ENCODE results near the gene UQCR11.
"Not testable (repeated sequence)": the region's sequence is repeated elsewhere in the genome, so short reads cannot be mapped to it uniquely, and the experiment has no call there.

Gene UQCR11

GRCh38 chr19:1644070-1644469, 38.8 kb upstream of the UQCR11 start:
- Histone ChIP-seq H3K9ac (ENCODE audit: low read length) (no peak overlapping the region), H3K4me1 (ENCODE audit: low read length) (peaks cover 13% of the 10 kb centered on the region), H3K4me3 (ENCODE audit: low read length) (no peak overlapping the region), H3K27me3 (ENCODE audit: low read depth, low read length) (no peaks in the 10 kb centered on the region), H3K4me2 (ENCODE audit: low read length) (no peak overlapping the region), H4K20me1 (ENCODE audit: insufficient read depth, low read length) (peaks cover 80% of the 10 kb centered on the region), H3K27ac (ENCODE audit: low read length) (no peak overlapping the region), H3K79me2 (ENCODE audit: low read length) (peaks cover 99% of the 10 kb centered on the region), H3K36me3 (replicated peaks; ENCODE audit: low read depth, low read length) (peaks cover 71% of the 10 kb centered on the region), H2AFZ (ENCODE audit: low read depth, low read length) (no peak overlapping the region), H3K9me3 (ENCODE audit: insufficient read depth, low read length) (no peaks in the 10 kb centered on the region)
- TF ChIP-seq CTCF (IDR thresholded peaks at IDR 0.05; ENCODE audit: low read depth, low read length) (no peak), EZH2phosphoT487 (IDR thresholded peaks at IDR 0.05; ENCODE audit: low read depth) (no peak)

GRCh38 chr19:1640893-1641448, 35.7 kb upstream of the UQCR11 start:
- Histone ChIP-seq H4K20me1 (ENCODE audit: insufficient read depth, low read length) (peaks cover 81% of the 10 kb centered on the region), H3K79me2 (ENCODE audit: low read length) (peaks cover 99% of the 10 kb centered on the region), H3K36me3 (replicated peaks; ENCODE audit: low read depth, low read length) (peaks cover 74% of the 10 kb centered on the region)
- H3K4me1 ChIP-seq (ENCODE audit: low read length); H3K4me3 ChIP-seq (ENCODE audit: low read length); H3K9ac ChIP-seq (ENCODE audit: low read length); H3K27ac ChIP-seq (ENCODE audit: low read length); H3K4me2 ChIP-seq (ENCODE audit: low read length); H3K9me3 ChIP-seq (ENCODE audit: insufficient read depth, low read length); H3K27me3 ChIP-seq (ENCODE audit: low read depth, low read length); H2AFZ ChIP-seq (ENCODE audit: low read depth, low read length): not testable (repeated sequence)

GRCh38 chr19:1636325-1637236, 31.3 kb upstream of the UQCR11 start:
- Histone ChIP-seq H4K20me1 (ENCODE audit: insufficient read depth, low read length) (peaks cover 87% of the 10 kb centered on the region), H3K27ac (ENCODE audit: low read length) (no peak overlapping the region), H3K27me3 (ENCODE audit: low read depth, low read length) (no peaks in the 10 kb centered on the region), H3K79me2 (ENCODE audit: low read length) (peaks cover 98% of the 10 kb centered on the region), H3K36me3 (replicated peaks; ENCODE audit: low read depth, low read length) (peaks cover 77% of the 10 kb centered on the region), H2AFZ (ENCODE audit: low read depth, low read length) (no peak overlapping the region), H3K4me3 (ENCODE audit: low read length) (no peak overlapping the region), H3K9me3 (ENCODE audit: insufficient read depth, low read length) (no peaks in the 10 kb centered on the region), H3K4me1 (ENCODE audit: low read length) (no peaks in the 10 kb centered on the region), H3K9ac (ENCODE audit: low read length) (no peak overlapping the region), H3K4me2 (ENCODE audit: low read length) (no peak overlapping the region)
- TF ChIP-seq CTCF (IDR thresholded peaks at IDR 0.05; ENCODE audit: low read depth, low read length) (no peak), EZH2phosphoT487 (IDR thresholded peaks at IDR 0.05; ENCODE audit: low read depth) (no peak)

- Histone ChIP-seq H3K9me3 (ENCODE audit: insufficient read depth, low read length) (no peaks in the 10 kb centered on the region), H3K27ac (ENCODE audit: low read length) (no peak overlapping the region), H2AFZ (ENCODE audit: low read depth, low read length) (no peak overlapping the region), H3K79me2 (ENCODE audit: low read length) (peaks cover 97% of the 10 kb centered on the region), H3K4me3 (ENCODE audit: low read length) (no peak overlapping the region), H4K20me1 (ENCODE audit: insufficient read depth, low read length) (peaks cover 96% of the 10 kb centered on the region), H3K4me2 (ENCODE audit: low read length) (no peak overlapping the region), H3K27me3 (ENCODE audit: low read depth, low read length) (no peaks in the 10 kb centered on the region), H3K36me3 (replicated peaks; ENCODE audit: low read depth, low read length) (peaks cover 84% of the 10 kb centered on the region), H3K9ac (ENCODE audit: low read length) (no peak overlapping the region), H3K4me1 (ENCODE audit: low read length) (no peaks in the 10 kb centered on the region)
- TF ChIP-seq CTCF (IDR thresholded peaks at IDR 0.05; ENCODE audit: low read depth, low read length): no peak
- TF ChIP-seq EZH2phosphoT487 (IDR thresholded peaks at IDR 0.05; ENCODE audit: low read depth): no peak
Observed at GRCh38 chr19:1634938-1635243, 29.6 kb upstream of the UQCR11 start.
